NCI-H345 treated with DMSO at 0.1 percent for 48 hours (cell line): ENCODE results near the gene PRLHR.

Experiments used
- DNase-seq: peaks from one replicate; lab custom pipeline; 2025; ENCODE audit not compliant: unreplicated experiment; lab: John Stamatoyannopoulos, UW

Gene PRLHR

GRCh38 chr10:118564114-118564513, 31.3 kb downstream of the PRLHR start:
- no peak for DNase-seq

DNA sequence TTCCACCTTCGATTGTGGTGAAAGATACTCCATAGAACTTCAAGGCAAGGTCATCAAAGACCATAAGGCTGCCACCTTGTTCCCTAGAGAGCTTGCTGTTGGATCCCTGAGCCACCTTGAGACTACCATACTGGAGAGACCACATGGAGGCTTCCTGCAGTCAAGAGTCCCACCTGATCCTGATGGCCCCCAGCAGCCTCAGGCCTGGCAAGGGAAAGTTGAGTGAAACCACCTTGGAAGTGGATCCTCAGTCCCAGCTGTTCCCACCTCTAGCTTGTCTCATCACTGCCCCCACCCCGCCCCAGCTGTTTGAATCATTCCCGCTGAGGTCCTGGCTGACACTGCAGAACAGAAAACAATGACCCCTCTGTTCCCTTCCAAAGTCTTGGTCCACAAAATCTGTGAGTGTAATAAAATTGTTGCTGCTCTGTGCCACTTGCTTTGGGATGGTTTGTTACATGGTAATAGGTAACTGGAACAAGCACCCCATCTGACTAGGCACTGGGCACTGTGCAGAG, 32.0 kb downstream of the PRLHR start:
- DNase-seq = no peak

- DNase-seq = no peak
These were observed 32.6 kb downstream of the PRLHR start for GRCh38 chr10:118562851-118563250.

GRCh38 chr10:118557946-118558345, 37.5 kb downstream of the PRLHR start:
- DNase-seq = no peak

GRCh38 chr10:118551535-118552100, 43.8 kb downstream of the PRLHR start:
- DNase-seq = no peak

DNA sequence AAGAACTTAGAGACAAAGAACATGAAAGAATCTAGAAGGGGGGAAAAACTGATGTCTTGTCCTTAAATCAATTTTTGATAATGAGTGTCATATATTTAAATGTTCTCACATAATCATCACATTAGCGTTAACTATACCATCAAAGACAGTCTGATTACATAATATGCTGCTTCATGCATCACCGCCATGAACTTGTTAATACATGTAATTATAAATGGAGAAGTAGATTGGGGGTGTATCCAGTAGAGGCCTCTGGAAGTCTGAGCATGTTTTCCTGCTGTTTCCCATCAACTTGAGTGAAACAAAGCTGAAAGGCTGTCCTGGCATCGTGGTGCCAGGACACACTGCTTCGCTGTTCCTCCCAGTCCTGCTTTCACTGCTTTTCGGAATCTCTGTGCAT, 48.2 kb downstream of the PRLHR start:
- no peak for DNase-seq

- DNase-seq = no peak
These were observed 49.0 kb downstream of the PRLHR start for GRCh38 chr10:118546479-118546878.

GRCh38 chr10:118545381-118545780, 50.1 kb downstream of the PRLHR start:
- no peak for DNase-seq

DNA sequence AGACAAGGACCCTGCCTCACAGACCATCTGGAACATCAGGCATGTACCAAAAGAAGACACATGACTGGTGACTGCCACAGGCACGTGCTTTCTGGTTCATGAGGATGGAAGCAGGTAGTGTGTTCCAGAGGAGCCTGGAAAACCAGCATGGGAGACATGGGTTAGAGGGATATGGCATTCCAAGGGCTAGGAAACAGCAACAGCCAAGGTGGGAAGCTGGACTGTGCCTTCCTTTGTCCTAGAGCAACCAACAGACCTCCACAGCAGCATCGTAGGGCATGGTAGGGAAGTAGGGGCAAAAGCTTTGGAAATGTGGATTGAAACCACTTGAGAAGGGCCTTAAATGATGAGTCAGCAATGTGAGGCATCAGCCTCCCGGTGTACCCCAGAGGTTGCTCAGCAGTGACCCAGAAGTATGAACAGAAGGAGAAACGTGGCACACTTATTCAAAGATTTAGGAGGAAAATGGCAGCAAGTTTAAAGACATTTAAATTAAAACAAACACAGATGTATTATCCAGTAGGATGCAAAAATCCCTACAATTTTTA, 51.0 kb downstream of the PRLHR start:
- no peak for DNase-seq

DNA sequence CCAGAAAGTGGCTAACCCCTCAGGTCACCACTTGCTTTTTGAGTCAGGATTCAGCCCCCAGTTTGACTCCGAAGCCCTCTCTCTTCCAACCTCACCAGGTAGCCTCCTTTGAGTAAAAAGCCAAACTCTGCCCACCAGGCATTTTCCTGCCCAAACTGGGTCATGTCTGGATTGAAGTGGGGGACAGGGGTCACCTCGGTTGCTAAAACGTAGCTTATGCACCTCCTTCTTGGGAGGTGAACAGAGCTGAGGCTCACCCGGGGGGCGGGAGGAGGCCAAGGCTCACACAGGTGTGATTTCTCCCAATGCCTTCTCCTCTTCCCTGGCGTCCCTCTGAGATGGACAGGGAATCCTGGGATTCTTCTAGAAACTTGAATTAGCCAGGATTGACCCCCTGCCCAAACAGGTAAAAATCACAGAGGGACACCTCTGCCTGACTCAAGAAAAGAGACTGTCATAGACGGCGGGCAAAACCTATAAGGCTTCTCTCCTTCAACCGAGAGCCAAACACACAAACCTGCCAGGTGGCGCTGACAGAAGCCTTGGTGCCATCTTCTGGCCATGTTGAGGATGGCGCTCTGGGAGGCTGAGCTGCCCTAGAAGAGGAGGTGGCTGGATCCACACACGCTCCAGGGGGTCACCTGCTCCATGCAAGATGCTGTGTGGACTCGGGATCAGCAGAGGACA, 51.6 kb downstream of the PRLHR start:
- no peak for DNase-seq

GRCh38 chr10:118542745-118543144, 52.7 kb downstream of the PRLHR start:
- no peak for DNase-seq

DNA sequence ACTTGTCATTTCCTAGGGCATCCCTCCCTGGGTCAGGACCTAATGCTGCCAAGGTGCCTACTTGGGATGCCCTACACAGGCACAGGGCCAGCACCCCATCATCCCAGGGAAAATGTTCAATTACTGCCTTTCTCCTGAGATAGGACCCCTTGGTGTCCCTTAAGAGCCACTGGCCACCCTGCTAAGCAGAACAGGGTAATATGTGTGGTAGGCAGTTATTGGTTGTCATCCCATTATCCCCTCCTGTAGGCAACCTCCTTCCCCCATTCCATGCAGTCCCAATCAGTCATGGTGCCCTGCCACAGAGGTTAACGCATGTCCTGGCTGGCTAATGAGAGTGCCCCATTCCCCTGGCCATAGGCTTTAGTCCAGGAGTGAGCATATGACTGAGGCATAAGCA, 53.2 kb downstream of the PRLHR start:
- DNase-seq = no peak

DNA sequence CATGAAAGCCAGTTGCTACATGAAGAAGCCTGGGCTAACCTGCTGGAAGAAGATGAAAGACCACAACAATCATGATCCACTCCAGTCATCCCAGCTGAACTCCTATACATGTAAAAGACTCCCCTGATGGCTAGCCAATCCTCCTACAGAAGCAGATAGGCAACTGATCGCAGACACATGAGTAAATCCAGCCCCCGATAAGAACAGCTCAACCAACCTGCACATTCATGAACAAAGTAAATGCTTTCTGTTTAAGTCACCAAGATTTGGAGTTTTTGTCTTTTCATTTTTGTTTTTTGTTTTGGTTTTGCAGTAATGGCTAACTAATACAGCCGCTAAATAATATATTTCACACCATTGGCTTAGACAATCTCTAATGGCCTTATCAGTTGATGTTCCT, 53.7 kb downstream of the PRLHR start:
- no peak for DNase-seq
